Measurements from ENCODE around the gene CMSS1. TPM values are rescaled to one million over a fixed set of nuclear protein-coding genes. Genes with fewer than 3 reads are reported as not detected.

CMSS1 gene
- total RNA-seq, 1 experiment from 2014 or later, result 64.1 TPM

- TF ChIP-seq ATF3 (IDR thresholded peaks at IDR 0.05) (no peak), POLR2A (IDR thresholded peaks at IDR 0.05; ENCODE audit: borderline replicate concordance, extremely low read depth, insufficient read depth, insufficient read length) (no peak), ELF1 (IDR thresholded peaks at IDR 0.05; ENCODE audit: borderline replicate concordance, low read depth) (no peak), SP1 (IDR thresholded peaks at IDR 0.05; ENCODE audit: low read depth) (no peak), SRF (IDR thresholded peaks at IDR 0.05; ENCODE audit: low read depth) (no peak), EZH2 (IDR thresholded peaks at IDR 0.05) (no peak), CEBPB (IDR thresholded peaks at IDR 0.05; ENCODE audit: low read depth) (no peak), POLR2AphosphoS5 (IDR thresholded peaks at IDR 0.05; ENCODE audit: low read depth, low read length) (no peak), EZH2phosphoT487 (IDR thresholded peaks at IDR 0.05; ENCODE audit: borderline replicate concordance) (no peak)
- no peak overlapping the region for H3K4me2 ChIP-seq (ENCODE audit: low read length)
- no peaks in the 10 kb centered on the region for H3K4me1 ChIP-seq (ENCODE audit: control insufficient read depth in 1 of 2, insufficient read depth in 2 of 2, low read length in 2 of 2)
- H2AFZ ChIP-seq (ENCODE audit: low read depth, low read length, poor library complexity, severe bottlenecking), result no peak overlapping the region
- DNase-seq (ENCODE audit: low read depth, low spot score) (no peak), ATAC-seq (no peak)
- intact Hi-C loops (cut with micrococcal nuclease), result no loop called here
- H4K20me1 ChIP-seq (ENCODE audit: insufficient read depth), result no peaks in the 10 kb centered on the region
- H3K27ac ChIP-seq (ENCODE audit: low read depth, low read length), result no peak overlapping the region
- no peaks in the 10 kb centered on the region for H3K9me3 ChIP-seq (ENCODE audit: control insufficient read depth in 1 of 2, insufficient read depth in 1 of 2, low read depth in 1 of 2, low read length in 2 of 2)
- no peak overlapping the region for H3K9ac ChIP-seq (ENCODE audit: low read length)
- H3K4me3 ChIP-seq (replicated peaks in 1 of 2; ENCODE audit: low read depth in 1 of 2, low read length in 2 of 2), result no peak overlapping the region
- H3K9me2 ChIP-seq (ENCODE audit: insufficient read depth), result no peaks in the 10 kb centered on the region
- ChIA-PET RAD21 (ENCODE audit: low non-redundant PET in 1 of 2, low total read pairs in 2 of 2, uncharacterized antibody in 2 of 2, unreplicated experiment in 2 of 2) (no interaction called here), POLR2A (no interaction called here), CTCF (no interaction called here)
- no peaks in the 10 kb centered on the region for H3K27me3 ChIP-seq (ENCODE audit: insufficient read depth, low read length)
- H3K79me2 ChIP-seq (ENCODE audit: insufficient read depth, low read length), result no peaks in the 10 kb centered on the region
- BruUV-seq (replicated peaks), result no TSS peak
- H3K36me3 ChIP-seq (ENCODE audit: control insufficient read depth in 1 of 2, insufficient read depth in 2 of 2, low read length in 2 of 2), result no peaks in the 10 kb centered on the region
Measured at GRCh38 chr3:100022506-100022905, 204.8 kb downstream of the CMSS1 start.

- no peak overlapping the region for H3K4me2 ChIP-seq (ENCODE audit: low read length)
Measured at GRCh38 chr3:100023150-100023549, 205.5 kb downstream of the CMSS1 start.

More at GRCh38 chr3:100023150-100023549, 205.5 kb downstream of the CMSS1 start:
- no TSS peak for BruUV-seq (replicated peaks)
- H3K79me2 ChIP-seq (ENCODE audit: insufficient read depth, low read length), result no peaks in the 10 kb centered on the region
- no peaks in the 10 kb centered on the region for H4K20me1 ChIP-seq (ENCODE audit: insufficient read depth)
- DNase-seq (ENCODE audit: low read depth, low spot score) (no peak), ATAC-seq (no peak)
- H3K9me3 ChIP-seq (ENCODE audit: control insufficient read depth in 1 of 2, insufficient read depth in 1 of 2, low read depth in 1 of 2, low read length in 2 of 2), result no peaks in the 10 kb centered on the region
- no peak overlapping the region for H3K9ac ChIP-seq (ENCODE audit: low read length)
- no peak overlapping the region for H2AFZ ChIP-seq (ENCODE audit: low read depth, low read length, poor library complexity, severe bottlenecking)
- no peaks in the 10 kb centered on the region for H3K9me2 ChIP-seq (ENCODE audit: insufficient read depth)
- no peaks in the 10 kb centered on the region for H3K27me3 ChIP-seq (ENCODE audit: insufficient read depth, low read length)
- H3K36me3 ChIP-seq (ENCODE audit: control insufficient read depth in 1 of 2, insufficient read depth in 2 of 2, low read length in 2 of 2), result no peaks in the 10 kb centered on the region
- no peaks in the 10 kb centered on the region for H3K4me1 ChIP-seq (ENCODE audit: control insufficient read depth in 1 of 2, insufficient read depth in 2 of 2, low read length in 2 of 2)
- POLR2A ChIA-PET, result no interaction called here
- intact Hi-C loops (cut with micrococcal nuclease), result no loop called here
- CTCF ChIA-PET, result no interaction called here
- RAD21 ChIA-PET (ENCODE audit: low non-redundant PET in 1 of 2, low total read pairs in 2 of 2, uncharacterized antibody in 2 of 2, unreplicated experiment in 2 of 2), result no interaction called here
- no peak overlapping the region for H3K4me3 ChIP-seq (replicated peaks in 1 of 2; ENCODE audit: low read depth in 1 of 2, low read length in 2 of 2)
- TF ChIP-seq JUND (IDR thresholded peaks at IDR 0.05) (no peak), POLR2A (IDR thresholded peaks at IDR 0.05; ENCODE audit: borderline replicate concordance, extremely low read depth, insufficient read depth, insufficient read length) (no peak), ZBTB33 (IDR thresholded peaks at IDR 0.05; ENCODE audit: extremely low read depth, insufficient replicate concordance, low read length) (no peak), ATF3 (IDR thresholded peaks at IDR 0.05) (no peak), CEBPB (IDR thresholded peaks at IDR 0.05; ENCODE audit: low read depth) (no peak), ELF1 (IDR thresholded peaks at IDR 0.05; ENCODE audit: borderline replicate concordance, low read depth) (no peak), CBX3 (IDR thresholded peaks at IDR 0.05; ENCODE audit: low read depth) (no peak)
- H3K27ac ChIP-seq (ENCODE audit: low read depth, low read length), result no peak overlapping the region
